H1 (cell line): ENCODE results near the gene FAM120B.

ENCODE experiments used
- CTCF ChIP-seq, 3 experiments: IDR thresholded peaks; 1 replicate in 2 of 3; 2 replicates in 1 of 3; pipeline versions ENCODE4 v1.5.1 to v1.6.1; 2011; ENCODE audit warnings: low read length in 3 of 3, mild to moderate bottlenecking in 3 of 3, inconsistent platforms in 2 of 3, low read depth in 1 of 3, moderate library complexity in 1 of 3; ENCODE audit not compliant: insufficient read depth in 1 of 3; ENCODE audit errors: control extremely low read depth in 1 of 3
- KDM1A ChIP-seq: fragments of 200-600, 300-600 bp; sonication (generic); IDR thresholded peaks from 2 replicates; pipeline ENCODE4 v1.7.1; 2016; ENCODE audit warnings: mild to moderate bottlenecking, low read length, borderline replicate concordance

- TF ChIP-seq KDM1A (no peak), CTCF (IDR thresholded peaks at IDR 0.05; ENCODE audit: control extremely low read depth in 1 of 3, insufficient read depth in 1 of 3, low read depth in 1 of 3, low read length in 3 of 3) (no peak)
These were observed 144.6 kb downstream of the FAM120B start for GRCh38 chr6:170450916-170451761.
